Esophagus muscularis mucosa (tissue), 3 donors: ENCODE measurements around the gene VPS72.
"Not testable (repeated sequence)": the region's sequence is repeated elsewhere in the genome, so short reads cannot be mapped to it uniquely, and the experiment has no call there.

Experiments
- EP300 ChIP-seq: sonication (generic); formaldehyde crosslinking; IDR thresholded peaks from one replicate; pipeline ENCODE4 v1.6.1; 2017; ENCODE audit warnings: antibody characterized with exemption
- TF ChIP-seq, protein P1 (sequence below), 3 experiments: fragments of 200-600 bp in 2 of 3; fragments of 450-650 bp in 1 of 3; sonication (generic) in 2 of 3; IDR thresholded peaks; one replicate each; pipeline ENCODE4 v1.5.1; 2017 to 2019; ENCODE audit warnings: antibody characterized with exemption in 3 of 3, mild to moderate bottlenecking in 2 of 3, moderate library complexity in 1 of 3

DNA sequence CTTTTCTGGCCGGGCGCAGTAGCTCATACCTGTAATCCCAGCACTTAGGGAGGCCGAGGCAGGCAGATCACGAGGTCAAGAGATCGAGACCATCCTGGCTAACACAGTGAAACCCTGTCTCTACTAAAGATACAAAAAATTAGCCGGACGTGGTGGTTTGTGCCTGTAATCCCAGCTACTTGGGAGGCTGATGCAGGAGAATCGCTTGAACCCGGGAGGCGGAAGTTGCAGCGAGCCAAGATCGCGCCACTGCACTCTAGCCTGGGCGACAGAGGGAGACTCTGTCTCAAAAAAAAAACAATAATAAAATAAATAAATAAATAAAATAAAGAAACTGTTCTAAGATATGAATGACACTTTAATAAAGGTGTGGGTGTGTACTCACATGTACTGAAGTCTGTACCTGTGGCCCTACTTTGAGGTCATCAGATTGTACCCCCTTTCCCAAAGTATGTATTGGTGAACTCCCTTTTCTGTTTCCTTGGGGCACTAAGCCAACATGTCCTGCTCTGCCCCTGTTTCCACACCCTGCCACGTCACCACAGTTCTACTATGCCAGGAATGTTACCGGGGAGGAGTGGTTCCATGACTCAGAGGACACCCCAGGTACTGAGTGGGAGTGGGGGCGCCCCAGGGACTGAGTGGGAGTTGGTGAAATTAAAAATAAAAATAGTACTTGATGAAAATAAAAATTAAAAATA lies 5.0 kb upstream of the VPS72 start:
- TF ChIP-seq, protein P1, sequence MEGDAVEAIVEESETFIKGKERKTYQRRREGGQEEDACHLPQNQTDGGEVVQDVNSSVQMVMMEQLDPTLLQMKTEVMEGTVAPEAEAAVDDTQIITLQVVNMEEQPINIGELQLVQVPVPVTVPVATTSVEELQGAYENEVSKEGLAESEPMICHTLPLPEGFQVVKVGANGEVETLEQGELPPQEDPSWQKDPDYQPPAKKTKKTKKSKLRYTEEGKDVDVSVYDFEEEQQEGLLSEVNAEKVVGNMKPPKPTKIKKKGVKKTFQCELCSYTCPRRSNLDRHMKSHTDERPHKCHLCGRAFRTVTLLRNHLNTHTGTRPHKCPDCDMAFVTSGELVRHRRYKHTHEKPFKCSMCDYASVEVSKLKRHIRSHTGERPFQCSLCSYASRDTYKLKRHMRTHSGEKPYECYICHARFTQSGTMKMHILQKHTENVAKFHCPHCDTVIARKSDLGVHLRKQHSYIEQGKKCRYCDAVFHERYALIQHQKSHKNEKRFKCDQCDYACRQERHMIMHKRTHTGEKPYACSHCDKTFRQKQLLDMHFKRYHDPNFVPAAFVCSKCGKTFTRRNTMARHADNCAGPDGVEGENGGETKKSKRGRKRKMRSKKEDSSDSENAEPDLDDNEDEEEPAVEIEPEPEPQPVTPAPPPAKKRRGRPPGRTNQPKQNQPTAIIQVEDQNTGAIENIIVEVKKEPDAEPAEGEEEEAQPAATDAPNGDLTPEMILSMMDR (IDR thresholded peaks at IDR 0.05) = not testable (repeated sequence)
- not testable (repeated sequence) for TF ChIP-seq EP300
